Measurements from ENCODE around the gene ACTR2. TPM values are rescaled to one million over a fixed set of nuclear protein-coding genes. Genes with fewer than 3 reads are reported as not detected.

Gene ACTR2
- total RNA-seq, 4 donors from 2014 or later: 38.7 to 157 (median 118) TPM

DNA sequence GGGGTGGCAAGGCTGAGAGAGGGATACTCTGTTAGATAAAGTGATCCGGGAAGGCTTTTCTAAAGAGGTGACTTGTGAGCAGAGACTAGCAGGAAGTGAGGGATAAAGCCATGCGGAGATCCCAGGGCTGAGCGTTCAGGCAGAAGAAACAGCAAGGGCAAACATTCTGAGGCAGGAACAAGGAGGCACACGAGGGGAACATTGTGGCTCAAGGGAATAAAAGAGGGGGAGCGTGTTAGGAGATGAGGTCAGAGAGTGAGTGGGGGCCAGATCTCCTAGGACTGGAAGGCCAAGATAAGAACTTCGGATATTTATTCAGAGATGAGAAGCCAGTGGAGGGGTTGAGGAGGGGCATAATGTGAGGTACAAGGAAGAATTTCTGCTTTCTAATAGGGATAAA, 67.1 kb downstream of the ACTR2 start:
- intact Hi-C loops (cut with DNase I; ENCODE audit: low total_unique reads): no loop called here
- H3K27me3 ChIP-seq: no peaks in the 10 kb centered on the region
- H3K36me3 ChIP-seq: no peaks in the 10 kb centered on the region
- H3K9me3 ChIP-seq: no peaks in the 10 kb centered on the region
- H3K4me1 ChIP-seq: peaks cover 0 to 7% of the 10 kb centered on the region in 2 donors
- TF ChIP-seq, protein P1, sequence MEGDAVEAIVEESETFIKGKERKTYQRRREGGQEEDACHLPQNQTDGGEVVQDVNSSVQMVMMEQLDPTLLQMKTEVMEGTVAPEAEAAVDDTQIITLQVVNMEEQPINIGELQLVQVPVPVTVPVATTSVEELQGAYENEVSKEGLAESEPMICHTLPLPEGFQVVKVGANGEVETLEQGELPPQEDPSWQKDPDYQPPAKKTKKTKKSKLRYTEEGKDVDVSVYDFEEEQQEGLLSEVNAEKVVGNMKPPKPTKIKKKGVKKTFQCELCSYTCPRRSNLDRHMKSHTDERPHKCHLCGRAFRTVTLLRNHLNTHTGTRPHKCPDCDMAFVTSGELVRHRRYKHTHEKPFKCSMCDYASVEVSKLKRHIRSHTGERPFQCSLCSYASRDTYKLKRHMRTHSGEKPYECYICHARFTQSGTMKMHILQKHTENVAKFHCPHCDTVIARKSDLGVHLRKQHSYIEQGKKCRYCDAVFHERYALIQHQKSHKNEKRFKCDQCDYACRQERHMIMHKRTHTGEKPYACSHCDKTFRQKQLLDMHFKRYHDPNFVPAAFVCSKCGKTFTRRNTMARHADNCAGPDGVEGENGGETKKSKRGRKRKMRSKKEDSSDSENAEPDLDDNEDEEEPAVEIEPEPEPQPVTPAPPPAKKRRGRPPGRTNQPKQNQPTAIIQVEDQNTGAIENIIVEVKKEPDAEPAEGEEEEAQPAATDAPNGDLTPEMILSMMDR (IDR thresholded peaks at IDR 0.05): no peak
- no peak for TF ChIP-seq POLR2A (IDR thresholded peaks at IDR 0.05)
- no peak overlapping the region for H3K27ac ChIP-seq
- no peak overlapping the region for H3K4me3 ChIP-seq
- no peak for DNase-seq

DNA sequence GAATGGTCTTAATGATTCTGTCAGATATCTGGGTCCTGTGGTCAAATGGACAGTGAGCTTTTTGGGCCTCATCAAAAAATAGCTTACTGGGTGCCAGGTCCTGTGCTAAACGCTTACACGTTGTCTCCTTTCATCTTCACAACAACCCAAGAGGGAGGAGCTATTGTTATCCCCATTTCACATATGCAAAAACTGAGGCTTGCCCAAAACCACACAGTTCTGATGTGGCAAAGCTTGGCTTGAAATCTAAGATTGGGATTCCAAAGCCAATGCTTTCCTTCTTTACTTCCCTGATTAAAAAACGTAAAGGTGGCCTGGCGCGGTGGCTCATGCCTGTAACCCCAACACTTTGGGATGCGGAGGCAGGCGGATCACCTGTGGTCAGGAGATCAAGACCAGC, 69.3 kb downstream of the ACTR2 start:
- H3K36me3 ChIP-seq: no peaks in the 10 kb centered on the region
- H3K27me3 ChIP-seq: no peaks in the 10 kb centered on the region
- H3K9me3 ChIP-seq: no peaks in the 10 kb centered on the region
- H3K4me1 ChIP-seq: peaks cover 5 to 12% of the 10 kb centered on the region in 2 donors
- H3K4me3 ChIP-seq: no peak overlapping the region
- intact Hi-C loops (cut with DNase I; ENCODE audit: low total_unique reads): no loop called here
- no peak overlapping the region for H3K27ac ChIP-seq
- DNase-seq: no peak
- TF ChIP-seq POLR2A (IDR thresholded peaks at IDR 0.05): no peak

DNA sequence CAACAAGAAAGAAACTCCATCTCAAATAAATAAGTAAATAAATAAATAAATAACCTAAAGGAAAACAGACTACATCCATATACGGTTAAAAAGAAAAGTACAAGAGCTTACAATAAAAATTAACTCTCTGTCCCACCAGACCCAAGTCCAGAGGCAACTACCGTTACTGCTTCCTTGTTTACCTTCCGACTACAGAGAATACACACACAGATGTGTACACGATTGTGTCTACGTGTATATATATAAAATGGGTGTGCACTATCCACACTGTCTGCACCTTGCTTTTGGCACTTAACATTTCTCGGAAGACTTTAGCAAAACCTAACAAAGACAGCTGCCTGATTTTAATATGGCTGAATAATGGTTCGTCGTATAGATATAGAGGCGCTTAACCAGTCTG, 69.9 kb downstream of the ACTR2 start:
- H3K4me1 ChIP-seq: peaks cover 11 to 12% of the 10 kb centered on the region in 2 donors
- H3K36me3 ChIP-seq: no peaks in the 10 kb centered on the region
- no peak for DNase-seq
- TF ChIP-seq, protein P1 (IDR thresholded peaks at IDR 0.05): no peak
- no peak for TF ChIP-seq POLR2A (IDR thresholded peaks at IDR 0.05)
- H3K9me3 ChIP-seq: no peaks in the 10 kb centered on the region
- no peaks in the 10 kb centered on the region for H3K27me3 ChIP-seq
- H3K4me3 ChIP-seq: no peak overlapping the region
- intact Hi-C loops (cut with DNase I; ENCODE audit: low total_unique reads): no loop called here
- H3K27ac ChIP-seq: no peak overlapping the region

DNA sequence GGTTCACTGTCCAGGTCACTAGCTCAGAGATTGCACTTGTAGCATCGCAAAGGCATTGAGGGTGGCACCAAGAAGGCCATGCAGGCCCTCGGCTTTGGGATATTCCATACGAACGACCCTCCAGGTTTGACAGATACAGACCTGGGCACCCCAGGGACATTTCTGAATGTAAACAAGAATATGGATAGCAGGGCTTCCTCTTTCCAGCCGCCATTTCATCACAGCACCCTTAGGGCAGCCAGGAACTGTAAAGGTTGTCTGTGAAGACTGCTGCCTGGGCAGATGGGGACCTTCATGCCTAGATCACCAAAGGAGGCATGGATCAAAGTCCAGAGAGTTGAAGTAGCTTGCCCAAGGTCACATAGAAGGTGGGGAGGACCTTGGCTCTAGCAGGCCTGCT, 70.5 kb downstream of the ACTR2 start:
- no peak for DNase-seq
- TF ChIP-seq, protein P1 (IDR thresholded peaks at IDR 0.05): no peak
- TF ChIP-seq POLR2A (IDR thresholded peaks at IDR 0.05): no peak
- H3K4me1 ChIP-seq: peaks cover 10 to 11% of the 10 kb centered on the region in 2 donors
- no peaks in the 10 kb centered on the region for H3K9me3 ChIP-seq
- H3K27ac ChIP-seq: no peak overlapping the region
- H3K4me3 ChIP-seq: no peak overlapping the region
- no peaks in the 10 kb centered on the region for H3K36me3 ChIP-seq
- intact Hi-C loops (cut with DNase I; ENCODE audit: low total_unique reads): no loop called here
- H3K27me3 ChIP-seq: no peaks in the 10 kb centered on the region

DNA sequence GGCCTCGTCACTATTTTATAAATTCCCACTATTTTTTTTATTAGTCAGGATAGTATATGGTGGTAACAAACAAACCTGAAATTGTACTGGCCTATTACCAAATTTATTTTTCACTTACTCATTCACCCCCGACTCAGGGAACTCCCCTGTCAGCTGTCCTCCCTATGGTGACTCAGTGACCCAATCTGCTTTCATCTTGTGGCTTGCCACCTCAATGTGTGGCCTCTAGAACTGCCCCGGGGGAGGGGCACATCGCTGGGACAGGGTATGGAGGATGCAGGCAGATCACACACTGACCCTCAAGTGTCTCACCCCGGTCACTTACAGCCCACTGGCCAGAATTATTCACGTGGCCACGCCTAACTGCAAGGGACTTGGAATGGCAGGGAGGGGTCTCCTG, 71.6 kb downstream of the ACTR2 start:
- Histone ChIP-seq H3K36me3 (no peaks in the 10 kb centered on the region), H3K9me3 (no peaks in the 10 kb centered on the region), H3K4me1 (peaks cover 6 to 11% of the 10 kb centered on the region in 2 donors), H3K27ac (peak overlapping the region; percentile 64 to 69), H3K27me3 (no peaks in the 10 kb centered on the region), H3K4me3 (no peak overlapping the region)
- intact Hi-C loops (cut with DNase I; ENCODE audit: low total_unique reads): no loop called here
- no peak for TF ChIP-seq POLR2A (IDR thresholded peaks at IDR 0.05)
- TF ChIP-seq, protein P1 (IDR thresholded peaks at IDR 0.05): no peak
- no peak for DNase-seq
